HG02610 (cell line): ENCODE data around the gene RBPMS2.

Source experiments
- ATAC-seq: cut with Tn5 transposase; IDR thresholded peaks from one replicate; pipeline ENCODE4 v1.9.1; 2021; ENCODE audit warnings: mild to moderate bottlenecking, moderate library complexity; ENCODE audit not compliant: unreplicated experiment

Gene RBPMS2

DNA sequence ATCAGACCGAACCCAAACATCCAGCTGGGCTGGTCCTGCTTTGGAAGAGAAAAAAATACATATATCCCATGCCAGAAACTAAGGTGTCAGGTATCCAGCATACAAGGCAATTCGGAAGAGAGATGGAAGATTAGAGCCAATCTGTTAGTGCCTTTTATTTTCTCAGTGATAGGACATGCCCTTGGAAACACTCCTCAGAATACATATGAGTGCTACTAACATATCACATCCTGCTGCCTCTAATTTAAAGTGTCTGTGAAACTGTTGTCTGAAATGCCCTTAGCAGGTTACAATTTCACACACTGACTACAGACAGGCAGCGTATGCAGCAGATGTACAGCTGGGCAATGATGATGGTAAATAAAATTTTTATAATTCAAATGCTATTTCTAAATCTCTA is 78.9 kb downstream of the RBPMS2 start:
- no peak for ATAC-seq

- no peak for ATAC-seq
Measured at GRCh38 chr15:64695561-64695992, 79.8 kb downstream of the RBPMS2 start.

DNA sequence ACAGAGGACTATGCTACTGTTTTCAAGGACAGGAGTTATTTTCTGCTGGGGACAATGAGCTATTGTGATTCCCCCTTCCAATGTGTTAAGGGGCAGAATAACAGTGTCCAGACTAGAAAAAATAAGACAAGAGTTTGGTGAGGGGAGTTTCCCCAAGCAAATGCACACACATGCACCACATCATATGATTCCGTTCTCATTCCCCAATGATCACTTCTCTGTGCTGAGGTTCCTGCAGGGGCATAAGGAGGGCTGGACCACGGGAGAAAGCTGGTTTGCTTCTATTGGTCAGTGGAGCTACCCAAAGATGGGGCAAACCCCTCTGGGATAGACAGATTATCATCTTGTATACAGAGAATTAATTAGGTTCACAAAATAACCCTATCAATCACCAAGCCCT is 80.6 kb downstream of the RBPMS2 start:
- ATAC-seq: no peak

DNA sequence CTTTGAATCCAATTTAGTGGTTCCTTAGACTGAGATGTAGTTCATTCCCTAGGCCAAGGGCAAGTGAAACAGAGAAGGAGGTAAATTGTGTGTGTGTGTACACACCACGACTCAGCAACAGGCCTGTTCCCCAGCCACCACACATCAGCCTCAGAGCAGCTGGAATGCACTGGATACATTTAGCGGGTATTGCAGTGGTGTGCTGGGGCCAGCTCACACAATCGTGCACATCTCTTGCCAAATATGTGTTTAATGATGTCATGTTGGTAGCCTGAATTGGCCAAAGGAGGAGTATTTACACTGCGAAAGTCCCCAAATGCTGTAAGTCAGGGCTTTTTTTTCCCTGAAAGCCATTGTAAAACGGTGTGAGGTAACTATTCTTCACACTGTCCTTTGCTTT is 82.3 kb downstream of the RBPMS2 start:
- no peak for ATAC-seq

GRCh38 chr15:64691896-64692565 is 83.4 kb downstream of the RBPMS2 start:
- ATAC-seq: no peak

- no peak for ATAC-seq
Measured at GRCh38 chr15:64690578-64691296, 84.7 kb downstream of the RBPMS2 start.

DNA sequence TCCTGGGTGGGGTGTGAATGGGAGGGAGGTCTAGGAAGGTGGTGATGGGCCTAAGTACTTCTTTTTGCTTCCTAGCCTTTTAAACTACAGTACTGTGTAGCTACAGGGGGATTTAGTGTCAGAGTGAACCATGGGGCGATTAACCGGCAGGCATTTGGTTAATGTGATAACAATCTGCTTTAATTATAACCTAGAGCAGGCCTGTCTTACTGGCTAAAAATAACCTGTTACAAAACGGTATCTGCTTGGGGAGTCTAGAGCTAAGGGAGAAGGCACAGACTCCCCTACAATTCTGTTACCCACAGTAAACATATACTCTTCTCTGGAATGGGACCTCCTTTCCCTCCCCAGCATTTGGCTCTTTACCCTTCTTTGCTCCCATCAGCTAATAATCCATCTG is 85.4 kb downstream of the RBPMS2 start:
- ATAC-seq: no peak
